Left hindlimb (tissue), 1 donor: ENCODE data around the gene PTCH2.
"Not testable (repeated sequence)": the region's sequence is repeated elsewhere in the genome, so short reads cannot be mapped to it uniquely, and the experiment has no call there.

ENCODE experiments used
- DNase-seq: peaks from one replicate; pipeline ENCODE4 v3.0.0-alpha.2; 2018

Gene PTCH2

GRCh38 chr1:44817771-44818495 is 25.1 kb downstream of the PTCH2 start:
- DNase-seq, result no peak

- DNase-seq, result no peak
These were observed 25.7 kb downstream of the PTCH2 start for GRCh38 chr1:44817307-44817706.

GRCh38 chr1:44815926-44816325 is 27.1 kb downstream of the PTCH2 start:
- not testable (repeated sequence) for DNase-seq

- no peak for DNase-seq
These were observed 30.1 kb downstream of the PTCH2 start for GRCh38 chr1:44812822-44813543.

GRCh38 chr1:44811234-44811633 is 31.8 kb downstream of the PTCH2 start:
- DNase-seq, result no peak

- not testable (repeated sequence) for DNase-seq
These were observed 32.3 kb downstream of the PTCH2 start for GRCh38 chr1:44810762-44811105.

GRCh38 chr1:44810101-44810761 is 32.8 kb downstream of the PTCH2 start:
- DNase-seq, result peak; percentile 39

GRCh38 chr1:44808938-44809917 is 33.8 kb downstream of the PTCH2 start:
- DNase-seq, result peak; percentile 73

- peak; percentile 96 for DNase-seq
These were observed 34.8 kb downstream of the PTCH2 start, which contains the start of gene BTBD19 for GRCh38 chr1:44808063-44808937. Gene BTBD19, plus strand, starts transcription at chr1:44808523. Its CDS starts 298 bp downstream, at chr1:44808821.

- DNase-seq, result peak; percentile 94
These were observed 35.5 kb downstream of the PTCH2 start for GRCh38 chr1:44807364-44808062.

GRCh38 chr1:44806704-44807363 is 36.2 kb downstream of the PTCH2 start, which contains the start of gene DYNLT4:
Gene DYNLT4, minus strand, starts transcription at chr1:44807351. Its CDS starts 683 bp downstream, at chr1:44806668.
- no peak for DNase-seq

- DNase-seq, result peak; percentile 29
These were observed 36.9 kb downstream of the PTCH2 start for GRCh38 chr1:44806025-44806703.

- DNase-seq, result peak; percentile 30
These were observed 37.6 kb downstream of the PTCH2 start for GRCh38 chr1:44805311-44806024.

GRCh38 chr1:44803312-44804095 is 39.5 kb downstream of the PTCH2 start:
- no peak for DNase-seq

- DNase-seq, result no peak
These were observed 40.1 kb downstream of the PTCH2 start for GRCh38 chr1:44803062-44803311.

- DNase-seq, result peak; percentile 61
These were observed 40.6 kb downstream of the PTCH2 start for GRCh38 chr1:44802306-44803061.

- peak; percentile 34 for DNase-seq
These were observed 41.4 kb downstream of the PTCH2 start for GRCh38 chr1:44801491-44802305.
